Neuron (in vitro differentiated cells): ENCODE measurements around the gene HTR2A.

Source experiments
- H2AFZ ChIP-seq: one replicate; pipeline ENCODE4 v1.6.1; 2013; ENCODE audit warnings: low read depth, mild to moderate bottlenecking, inconsistent platforms, low read length, moderate library complexity
- H3K27me3 ChIP-seq: one replicate; pipeline ENCODE4 v1.6.1; 2013; ENCODE audit warnings: low read length; ENCODE audit not compliant: insufficient read depth
- H3K36me3 ChIP-seq: one replicate; pipeline ENCODE4 v1.6.1; 2013; ENCODE audit warnings: low read length; ENCODE audit not compliant: insufficient read depth
- H3K4me1 ChIP-seq: one replicate; pipeline ENCODE4 v1.6.1; 2013; ENCODE audit warnings: low read length; ENCODE audit not compliant: insufficient read depth
- H3K4me3 ChIP-seq: 2 replicates; pipeline ENCODE4 v1.5.1; 2013; ENCODE audit warnings: mild to moderate bottlenecking, low read length, moderate library complexity
- H3K9me3 ChIP-seq: one replicate; pipeline ENCODE4 v1.6.1; 2013; ENCODE audit warnings: low read length

HTR2A gene

DNA sequence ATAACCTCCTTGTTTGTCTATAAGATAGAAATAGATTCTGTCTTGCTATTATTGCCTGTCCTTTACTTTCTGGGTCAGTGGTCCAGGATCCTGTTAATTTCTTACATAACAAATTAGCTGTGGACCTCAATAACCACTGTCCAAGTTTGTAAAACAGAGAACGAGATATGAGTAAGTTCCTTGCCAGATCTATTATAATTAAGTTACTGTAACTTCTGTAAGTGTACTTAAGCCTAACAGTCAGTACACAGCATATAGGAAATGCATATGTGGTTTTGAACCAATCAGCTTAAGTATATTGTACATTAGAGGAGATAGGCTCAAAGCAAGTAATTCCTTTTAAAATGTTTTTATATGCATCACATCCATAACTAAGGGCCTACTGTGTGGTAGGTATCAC lies 34.9 kb downstream of the HTR2A start:
- no peak overlapping the region for H3K4me3 ChIP-seq
- H3K27me3 ChIP-seq = no peaks in the 10 kb centered on the region
- no peaks in the 10 kb centered on the region for H3K36me3 ChIP-seq
- H3K4me1 ChIP-seq = no peaks in the 10 kb centered on the region
- H2AFZ ChIP-seq = no peak overlapping the region
- no peaks in the 10 kb centered on the region for H3K9me3 ChIP-seq

GRCh38 chr13:46860722-46861121 lies 36.1 kb downstream of the HTR2A start:
- Histone ChIP-seq H3K9me3 (no peaks in the 10 kb centered on the region), H3K36me3 (no peaks in the 10 kb centered on the region), H3K27me3 (no peaks in the 10 kb centered on the region), H3K4me3 (no peak overlapping the region), H2AFZ (no peak overlapping the region), H3K4me1 (no peaks in the 10 kb centered on the region)

DNA sequence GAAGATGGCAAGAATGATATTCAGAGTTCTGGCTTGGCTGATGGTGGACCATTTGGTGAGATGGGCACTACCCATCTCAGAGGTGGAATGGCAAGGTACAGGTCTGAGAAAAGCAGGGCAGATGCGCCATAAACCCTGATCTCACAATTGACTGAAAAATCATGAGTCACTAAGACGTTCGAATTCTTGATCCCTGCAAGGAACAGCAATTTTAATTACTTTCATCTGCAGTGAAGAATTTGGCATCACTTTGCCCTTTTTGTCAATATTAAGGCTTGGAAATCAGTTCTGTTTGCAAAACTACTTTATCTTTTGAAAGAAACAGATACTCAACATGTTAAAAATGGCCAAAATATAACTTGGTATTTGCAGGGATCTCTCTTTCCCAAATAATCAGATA lies 38.1 kb downstream of the HTR2A start:
- no peak overlapping the region for H2AFZ ChIP-seq
- no peaks in the 10 kb centered on the region for H3K27me3 ChIP-seq
- H3K4me1 ChIP-seq = no peaks in the 10 kb centered on the region
- H3K36me3 ChIP-seq = no peaks in the 10 kb centered on the region
- H3K9me3 ChIP-seq = no peaks in the 10 kb centered on the region
- no peak overlapping the region for H3K4me3 ChIP-seq

GRCh38 chr13:46858163-46858562 lies 38.7 kb downstream of the HTR2A start:
- Histone ChIP-seq H3K27me3 (peaks cover 2% of the 10 kb centered on the region), H3K4me1 (no peaks in the 10 kb centered on the region), H3K4me3 (no peak overlapping the region), H2AFZ (no peak overlapping the region), H3K36me3 (no peaks in the 10 kb centered on the region), H3K9me3 (no peaks in the 10 kb centered on the region)

DNA sequence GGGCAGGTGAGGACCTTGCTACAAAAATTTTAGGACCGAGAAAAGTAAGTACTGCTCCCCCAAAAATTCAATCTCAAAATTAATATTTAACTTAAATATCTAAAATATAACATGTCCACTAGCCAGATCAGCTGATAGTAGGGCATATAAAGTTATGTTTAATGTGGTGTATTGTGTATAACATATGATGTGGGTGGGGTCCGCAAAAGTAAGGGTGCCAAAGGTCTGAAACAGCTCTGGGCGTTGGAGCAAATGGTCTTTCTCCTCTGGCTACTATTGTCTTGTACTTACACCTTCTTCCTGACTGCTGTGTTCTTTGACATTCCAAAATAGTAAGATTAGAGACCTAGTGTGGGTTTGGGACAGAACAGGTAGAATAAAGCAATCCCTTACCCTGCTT lies 41.2 kb downstream of the HTR2A start:
- H2AFZ ChIP-seq = no peak overlapping the region
- H3K27me3 ChIP-seq = peaks cover 4% of the 10 kb centered on the region
- H3K4me1 ChIP-seq = no peaks in the 10 kb centered on the region

GRCh38 chr13:46855166-46855565 lies 41.7 kb downstream of the HTR2A start:
- H2AFZ ChIP-seq = no peak overlapping the region
- peaks cover 6% of the 10 kb centered on the region for H3K27me3 ChIP-seq
- H3K9me3 ChIP-seq = no peaks in the 10 kb centered on the region
- H3K4me3 ChIP-seq = no peak overlapping the region
- no peaks in the 10 kb centered on the region for H3K4me1 ChIP-seq
- no peaks in the 10 kb centered on the region for H3K36me3 ChIP-seq

More for the DNA sequence above, 41.2 kb downstream of the HTR2A start:
- Histone ChIP-seq H3K36me3 (no peaks in the 10 kb centered on the region), H3K9me3 (no peaks in the 10 kb centered on the region), H3K4me3 (no peak overlapping the region)

- no peak overlapping the region for H3K4me3 ChIP-seq
- H3K4me1 ChIP-seq = no peaks in the 10 kb centered on the region
- peaks cover 9% of the 10 kb centered on the region for H3K27me3 ChIP-seq
- no peaks in the 10 kb centered on the region for H3K9me3 ChIP-seq
- no peaks in the 10 kb centered on the region for H3K36me3 ChIP-seq
- H2AFZ ChIP-seq = no peak overlapping the region
Observed at GRCh38 chr13:46852168-46852567, 44.7 kb downstream of the HTR2A start.

GRCh38 chr13:46850214-46850613 lies 46.6 kb downstream of the HTR2A start:
- H2AFZ ChIP-seq = no peak overlapping the region
- no peaks in the 10 kb centered on the region for H3K4me1 ChIP-seq
- H3K4me3 ChIP-seq = no peak overlapping the region
- peaks cover 9% of the 10 kb centered on the region for H3K27me3 ChIP-seq
- H3K9me3 ChIP-seq = no peaks in the 10 kb centered on the region
- no peaks in the 10 kb centered on the region for H3K36me3 ChIP-seq

- Histone ChIP-seq H3K4me1 (no peaks in the 10 kb centered on the region), H3K4me3 (no peak overlapping the region), H3K9me3 (no peaks in the 10 kb centered on the region), H3K36me3 (no peaks in the 10 kb centered on the region), H2AFZ (no peak overlapping the region), H3K27me3 (peaks cover 5% of the 10 kb centered on the region)
Observed at GRCh38 chr13:46846726-46847125, 50.1 kb downstream of the HTR2A start.

DNA sequence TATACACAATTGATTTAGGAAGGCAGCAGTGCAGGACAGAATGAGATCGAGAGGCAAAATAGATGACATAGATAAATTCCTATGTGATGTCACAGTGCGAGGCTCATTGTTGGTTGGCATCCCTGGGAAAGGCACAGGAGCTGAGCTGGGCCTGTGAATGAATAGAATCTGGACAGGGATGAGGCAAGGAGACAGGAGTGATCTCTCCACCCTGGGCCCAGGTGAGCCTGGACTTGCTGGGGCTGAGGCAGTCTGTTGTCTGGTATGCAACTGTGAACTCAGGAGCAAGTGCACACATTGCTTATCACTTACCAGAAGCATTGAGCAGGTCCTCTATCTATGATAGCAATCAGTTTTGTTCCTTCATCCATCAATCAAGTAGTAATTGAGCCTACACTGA lies 51.7 kb downstream of the HTR2A start:
- H3K9me3 ChIP-seq = no peaks in the 10 kb centered on the region
- no peaks in the 10 kb centered on the region for H3K4me1 ChIP-seq
- H2AFZ ChIP-seq = no peak overlapping the region
- H3K27me3 ChIP-seq = peaks cover 3% of the 10 kb centered on the region
- H3K36me3 ChIP-seq = no peaks in the 10 kb centered on the region
- H3K4me3 ChIP-seq = no peak overlapping the region

DNA sequence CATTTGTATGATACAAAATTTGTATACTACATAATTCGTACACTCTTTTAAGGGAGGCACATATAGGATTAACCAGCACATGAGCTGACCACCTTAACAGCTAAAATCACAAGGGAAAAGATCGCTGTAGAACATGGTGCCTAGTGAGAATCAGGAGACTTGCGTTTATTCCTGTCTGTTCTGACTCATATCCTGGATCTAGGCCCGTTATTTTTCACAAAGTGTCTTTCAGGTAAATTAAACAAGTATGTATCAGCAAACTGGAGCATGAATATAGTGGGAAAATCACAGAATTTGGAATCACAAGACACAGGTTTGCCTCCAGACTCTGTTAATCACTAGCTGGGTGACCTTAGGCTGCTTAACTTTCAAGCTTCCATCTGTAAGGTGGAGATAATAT lies 52.4 kb downstream of the HTR2A start:
- H3K9me3 ChIP-seq = no peaks in the 10 kb centered on the region
- no peak overlapping the region for H3K4me3 ChIP-seq
- no peaks in the 10 kb centered on the region for H3K4me1 ChIP-seq
- peaks cover 3% of the 10 kb centered on the region for H3K27me3 ChIP-seq
- H3K36me3 ChIP-seq = no peaks in the 10 kb centered on the region
- H2AFZ ChIP-seq = no peak overlapping the region

- no peaks in the 10 kb centered on the region for H3K36me3 ChIP-seq
- no peak overlapping the region for H3K4me3 ChIP-seq
- peaks cover 2% of the 10 kb centered on the region for H3K4me1 ChIP-seq
- H3K9me3 ChIP-seq = no peaks in the 10 kb centered on the region
- H3K27me3 ChIP-seq = no peaks in the 10 kb centered on the region
- H2AFZ ChIP-seq = no peak overlapping the region
Observed at GRCh38 chr13:46839399-46839798, 57.5 kb downstream of the HTR2A start.

DNA sequence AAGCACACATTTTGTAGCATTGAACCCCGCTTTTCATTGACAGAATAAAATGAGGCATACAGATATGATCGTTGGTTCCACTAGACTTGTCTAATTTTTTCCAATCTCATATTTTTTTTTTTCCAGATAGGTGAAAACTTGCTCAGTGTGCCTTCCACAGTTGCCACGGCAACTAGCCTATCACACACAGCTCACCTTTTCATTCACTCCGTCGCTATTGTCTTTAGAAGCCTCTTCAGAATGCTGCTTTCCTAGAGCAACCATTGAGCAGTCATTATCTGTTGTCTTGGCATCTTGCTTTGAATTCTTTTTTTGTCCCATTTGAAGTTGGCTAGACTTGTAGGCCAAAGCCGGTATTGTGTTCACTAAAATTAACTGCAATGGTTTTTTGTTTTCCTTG lies 62.2 kb downstream of the HTR2A start:
- no peak overlapping the region for H2AFZ ChIP-seq
- H3K36me3 ChIP-seq = no peaks in the 10 kb centered on the region
- H3K4me1 ChIP-seq = peaks cover 2% of the 10 kb centered on the region
- H3K9me3 ChIP-seq = no peaks in the 10 kb centered on the region
- H3K4me3 ChIP-seq = no peak overlapping the region
- peaks cover 3% of the 10 kb centered on the region for H3K27me3 ChIP-seq

DNA sequence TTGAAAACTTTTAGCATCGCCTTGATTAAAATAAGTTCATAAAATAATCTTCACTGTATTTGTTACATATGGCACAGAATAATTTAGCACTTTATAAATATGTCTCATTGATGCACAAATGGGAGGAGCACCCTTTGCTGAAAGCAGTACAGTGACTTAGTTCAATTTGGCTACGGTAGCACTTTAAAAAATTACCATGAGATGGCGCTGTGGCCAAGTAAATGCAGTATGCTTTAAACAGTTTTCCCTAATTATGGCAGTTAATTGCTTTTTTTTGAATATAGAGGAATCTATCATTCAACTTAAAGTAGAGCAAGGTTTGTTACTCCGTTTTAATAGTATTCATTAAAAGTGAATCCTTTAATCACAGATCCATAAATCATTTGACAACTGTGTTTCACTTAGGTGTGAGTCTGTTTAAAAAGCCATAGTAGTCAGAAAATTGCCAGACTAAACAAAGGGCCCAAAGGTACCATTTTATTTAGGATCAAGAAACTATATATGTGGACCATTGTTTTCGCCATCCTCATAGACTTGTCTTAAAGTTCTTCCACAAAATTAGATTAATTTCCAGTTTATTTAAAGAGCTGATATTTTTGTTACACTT lies 65.2 kb downstream of the HTR2A start:
- H3K9me3 ChIP-seq = no peaks in the 10 kb centered on the region
- H2AFZ ChIP-seq = no peak overlapping the region
- H3K4me1 ChIP-seq = peaks cover 2% of the 10 kb centered on the region
- peaks cover 3% of the 10 kb centered on the region for H3K27me3 ChIP-seq
- no peaks in the 10 kb centered on the region for H3K36me3 ChIP-seq
- H3K4me3 ChIP-seq = no peak overlapping the region
